Heart right ventricle (tissue), 16 donors: ENCODE data around the gene DNASE1L2. TPM values are rescaled to one million over a fixed set of nuclear protein-coding genes. Genes with fewer than 3 reads are reported as not detected.

ENCODE experiments used
- ATAC-seq, 8 donors: fragments of 200-7000 bp; cut with Tn5 transposase; one replicate each; pipeline ENCODE4 v1.9.1; 2020; ENCODE audit warnings: mild to moderate bottlenecking in 8 of 8, moderate library complexity in 8 of 8, moderate number of reproducible peaks in 1 of 8
- DNase-seq, 2 donors: peaks; one replicate each; pipeline ENCODE4 v3.0.0-alpha.2; 2020
- H3K27ac ChIP-seq, 10 donors: fragments of 200-600 bp; sonication (generic) in 2 of 10; one replicate each; pipeline versions ENCODE4 v1.5.0 to v1.8.0; 2020 to 2022; ENCODE audit warnings: mild to moderate bottlenecking in 3 of 10
- H3K27me3 ChIP-seq, 7 donors: fragments of 200-600 bp; one replicate each; pipeline ENCODE4 v1.8.0; 2021 to 2022; ENCODE audit warnings: mild to moderate bottlenecking in 2 of 7
- H3K36me3 ChIP-seq, 9 donors: fragments of 200-600 bp; sonication (generic) in 1 of 9; one replicate each; pipeline versions ENCODE4 v1.5.0 to v1.8.0; 2020 to 2022; ENCODE audit warnings: mild to moderate bottlenecking in 2 of 9
- H3K4me1 ChIP-seq, 9 donors: fragments of 200-600 bp; sonication (generic) in 1 of 9; one replicate each; pipeline versions ENCODE4 v1.5.0 to v1.8.0; 2020 to 2022; ENCODE audit warnings: mild to moderate bottlenecking in 4 of 9
- H3K4me3 ChIP-seq, 10 donors: fragments of 200-600 bp; sonication (generic) in 2 of 10; one replicate each; pipeline versions ENCODE4 v1.5.0 to v1.8.0; 2020 to 2022; ENCODE audit warnings: mild to moderate bottlenecking in 7 of 10, moderate library complexity in 2 of 10
- H3K9me3 ChIP-seq, 11 donors: fragments of 200-600 bp in 10 of 11; sonication (generic) in 2 of 11; one replicate each; pipeline versions ENCODE4 v1.5.0 to v1.8.0; 2013 to 2022; ENCODE audit warnings: mild to moderate bottlenecking in 2 of 11, control low read depth in 1 of 11, moderate library complexity in 1 of 11
- WGBS, 2 donors: extraction: QIAGEN DNeasy Blood & Tissue Kit; methylation state at CpG; one replicate each; pipeline ENCODE4 v1.1.7; 2013; ENCODE audit warnings: inconsistent platforms in 1 of 2; 5-methylcytosine and 5-hydroxymethylcytosine counted together
- intact Hi-C, 10 donors: fragments of 100-400 bp; cut with DNase I; formaldehyde crosslinking; loops; one replicate each; pipeline versions ENCODE4 v1.11.1 to v1.14.2; 2022
- polyA plus RNA-seq, 2 donors: library from polyadenylated mRNA; stranded (reverse); fragments of 200-250 nt; gene quantifications; one replicate each; pipeline ENCODE4 v1.2.3, GENCODE V29; 2013
- total RNA-seq, 10 donors: library from RNA; stranded (reverse); fragmentation: NEBNext Ultra II Directional in 3 of 10; extraction: Animal tissue kit (Norgen Biotek cat#: 25700) in 3 of 10; gene quantifications; one replicate each; pipeline versions ENCODE4 v1.2.1 to v1.2.4, GENCODE V29; 2021 to 2023
- TF ChIP-seq, protein P1 (sequence below), 9 donors: fragments of 200-600 bp; sonication (generic) in 2 of 9; IDR thresholded peaks; one replicate each; pipeline versions ENCODE4 v1.5.0 to v1.8.0; 2021 to 2022; ENCODE audit warnings: antibody characterized with exemption in 9 of 9, mild to moderate bottlenecking in 5 of 9, moderate library complexity in 1 of 9
- donor health status: Arrhythmogenic right ventricular cardiomyopathy.
- donor health status: ischemic (EF 13 %, LVEDD 7.1; RV severe dilation, severe dysfunction).
- donor health status: healthy with polysubstance abuse.
- donor health status: DM: no; HTN: yes; CAD: no.
- donor health status: DM: no; HTN: no; CAD: no.
- donor health status: ischemic (EF 25% LVEDD 6.9; RV normal size, moderate dysfunction).
- donor health status: ischemic (EF 25% LVEDD 5.7; RV mildly dilated, moderate dysfunction).
- donor health status: healthy.
- donor health status: DM: yes; HTN: yes; CAD: no.
- donor health status: Ischemic cardiomyopathy.
- donor health status: ischemic (EF 35%, LVEDD 5.7; RV mildly dilated, moderate dysfunction).
- donor health status: nonischemic (EF 11% LVEDD 7.7; RV severe dilation, severe dysfunction).
- donor health status: DM: yes; HTN: yes; CAD: no.
- donor health status: PGD.
- donor health status: ischemic (EF 29% LVEDD 5.4; RV normal size, mild dysfunction).
- donor health status: nonischemic (EF 23%, LVEDD 6.1; RV moderate dilation, normal function).

Gene DNASE1L2
- total and polyA plus RNA-seq, 12 donors = 0.15 to 1.2 (median 0.35) TPM; not detected in 1

DNA sequence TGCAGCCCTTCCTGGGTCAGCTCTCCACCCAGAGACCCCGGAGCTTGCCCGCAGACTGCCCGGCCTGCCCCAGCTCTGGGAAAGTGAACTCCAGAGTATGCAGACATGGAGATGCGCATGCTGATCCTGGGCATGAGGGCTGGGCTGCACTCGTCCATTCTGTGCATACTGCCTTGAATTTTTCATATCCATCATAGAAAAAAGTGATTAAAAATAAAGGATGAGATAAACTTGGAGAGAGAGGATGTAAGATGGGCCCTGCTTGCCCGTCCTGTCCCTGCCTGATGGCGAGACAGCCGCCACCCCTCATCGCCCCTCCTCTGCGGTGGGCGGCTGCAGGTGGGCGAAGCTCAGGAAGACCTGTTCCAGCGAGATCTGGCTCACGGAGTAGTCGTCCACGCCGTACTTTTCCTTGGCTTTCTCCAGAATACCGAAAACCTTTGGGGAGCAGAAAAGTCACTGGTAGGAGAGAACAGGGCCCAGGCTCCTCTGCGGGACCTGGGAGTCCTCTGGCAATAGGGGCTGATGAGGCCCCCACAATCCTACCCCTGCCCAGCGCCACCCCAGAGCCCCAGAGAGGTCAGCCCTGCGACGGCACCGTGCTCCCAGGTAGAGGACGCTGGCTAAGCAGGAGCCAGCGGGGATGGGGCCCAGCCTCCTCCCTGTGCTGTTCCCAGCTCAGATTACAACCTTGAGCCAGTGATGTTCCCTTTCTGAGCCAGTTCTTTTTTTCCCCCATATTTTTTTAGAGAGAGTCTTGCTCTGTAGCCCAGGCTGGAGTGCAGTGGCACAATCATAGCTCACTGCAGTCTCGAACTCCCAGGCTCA lies 40.3 kb downstream of the DNASE1L2 start:
- H3K4me3 ChIP-seq = no peak overlapping the region
- ATAC-seq (no peak), DNase-seq (no peak)
- TF ChIP-seq, protein P1, sequence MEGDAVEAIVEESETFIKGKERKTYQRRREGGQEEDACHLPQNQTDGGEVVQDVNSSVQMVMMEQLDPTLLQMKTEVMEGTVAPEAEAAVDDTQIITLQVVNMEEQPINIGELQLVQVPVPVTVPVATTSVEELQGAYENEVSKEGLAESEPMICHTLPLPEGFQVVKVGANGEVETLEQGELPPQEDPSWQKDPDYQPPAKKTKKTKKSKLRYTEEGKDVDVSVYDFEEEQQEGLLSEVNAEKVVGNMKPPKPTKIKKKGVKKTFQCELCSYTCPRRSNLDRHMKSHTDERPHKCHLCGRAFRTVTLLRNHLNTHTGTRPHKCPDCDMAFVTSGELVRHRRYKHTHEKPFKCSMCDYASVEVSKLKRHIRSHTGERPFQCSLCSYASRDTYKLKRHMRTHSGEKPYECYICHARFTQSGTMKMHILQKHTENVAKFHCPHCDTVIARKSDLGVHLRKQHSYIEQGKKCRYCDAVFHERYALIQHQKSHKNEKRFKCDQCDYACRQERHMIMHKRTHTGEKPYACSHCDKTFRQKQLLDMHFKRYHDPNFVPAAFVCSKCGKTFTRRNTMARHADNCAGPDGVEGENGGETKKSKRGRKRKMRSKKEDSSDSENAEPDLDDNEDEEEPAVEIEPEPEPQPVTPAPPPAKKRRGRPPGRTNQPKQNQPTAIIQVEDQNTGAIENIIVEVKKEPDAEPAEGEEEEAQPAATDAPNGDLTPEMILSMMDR (IDR thresholded peaks at IDR 0.05) = no peak
- peaks cover 0 to 3% (median 0%) of the 10 kb centered on the region in 9 donors for H3K4me1 ChIP-seq
- no peaks in the 10 kb centered on the region for H3K27me3 ChIP-seq
- H3K36me3 ChIP-seq = peaks cover 0 to 51% (median 2%) of the 10 kb centered on the region in 9 donors
- H3K27ac ChIP-seq = no peak overlapping the region
- WGBS, 2 donors = 76 to 78% methylated on average over 26 of the region's 26 CpGs
- H3K9me3 ChIP-seq = no peaks in the 10 kb centered on the region
- intact Hi-C loops = loop anchor here in 1 of 10 donors (10.0 kb wide), 1 partner anchor 58 kb away; no protein-coding TSS in a partner anchor

GRCh38 chr16:2277466-2278271 lies 41.4 kb downstream of the DNASE1L2 start:
- H3K9me3 ChIP-seq = no peaks in the 10 kb centered on the region
- TF ChIP-seq, protein P1 (IDR thresholded peaks at IDR 0.05) = no peak
- DNase-seq = no peak
- no peak overlapping the region for H3K4me3 ChIP-seq
- H3K4me1 ChIP-seq = peaks cover 0 to under 1% (median 0%) of the 10 kb centered on the region in 9 donors
- no peaks in the 10 kb centered on the region for H3K27me3 ChIP-seq
- 91 to 93% methylated on average over 25 of the region's 25 CpGs for WGBS, 2 donors
- no peak overlapping the region for H3K27ac ChIP-seq
- no peak for ATAC-seq
- intact Hi-C loops = loop anchor here in 2 of 10 donors (2.0 to 10.0 kb wide), 2 partner anchors 21 to 57 kb away; no protein-coding TSS in a partner anchor
- H3K36me3 ChIP-seq = peaks cover 0 to 55% (median 2%) of the 10 kb centered on the region in 9 donors

- H3K4me1 ChIP-seq = no peaks in the 10 kb centered on the region
- intact Hi-C loops = loop anchor here in 2 of 10 donors (2.0 to 10.0 kb wide), 2 partner anchors 21 to 57 kb away; no protein-coding TSS in a partner anchor
- DNase-seq (no peak), ATAC-seq (no peak)
- H3K27ac ChIP-seq = no peak overlapping the region
- H3K36me3 ChIP-seq = peaks cover 0 to 60% (median 2%) of the 10 kb centered on the region in 9 donors
- no peak overlapping the region for H3K4me3 ChIP-seq
- 86 to 90% methylated on average over 14 of the region's 14 CpGs for WGBS, 2 donors
- H3K9me3 ChIP-seq = no peaks in the 10 kb centered on the region
- H3K27me3 ChIP-seq = no peaks in the 10 kb centered on the region
- TF ChIP-seq, protein P1 (IDR thresholded peaks at IDR 0.05) = no peak
These were observed 42.0 kb downstream of the DNASE1L2 start for GRCh38 chr16:2278272-2278608.
